Adrenal gland (tissue), 5 donors: Measurements from ENCODE around the gene PQBP1.

Experiments used
- POLR2A ChIP-seq, 2 donors: fragments of 450-650 bp; IDR thresholded peaks; one replicate each; pipeline ENCODE4 v1.6.1; 2017; ENCODE audit warnings: antibody characterized with exemption in 2 of 2, mild to moderate bottlenecking in 2 of 2, moderate library complexity in 1 of 2
- TF ChIP-seq, protein P1 (sequence below), 6 experiments: fragments of 450-650 bp in 4 of 6; fragments of 200-600 bp in 2 of 6; sonication (generic) in 1 of 6; IDR thresholded peaks; 1 replicate in 5 of 6; 2 replicates in 1 of 6; pipeline versions ENCODE4 v1.5.1 to v1.8.0; 2016 to 2021; ENCODE audit warnings: antibody characterized with exemption in 6 of 6, mild to moderate bottlenecking in 2 of 6, moderate library complexity in 1 of 6
- donor health status: DM: no; HTN: no; CAD: no.

- TF ChIP-seq, protein P1, sequence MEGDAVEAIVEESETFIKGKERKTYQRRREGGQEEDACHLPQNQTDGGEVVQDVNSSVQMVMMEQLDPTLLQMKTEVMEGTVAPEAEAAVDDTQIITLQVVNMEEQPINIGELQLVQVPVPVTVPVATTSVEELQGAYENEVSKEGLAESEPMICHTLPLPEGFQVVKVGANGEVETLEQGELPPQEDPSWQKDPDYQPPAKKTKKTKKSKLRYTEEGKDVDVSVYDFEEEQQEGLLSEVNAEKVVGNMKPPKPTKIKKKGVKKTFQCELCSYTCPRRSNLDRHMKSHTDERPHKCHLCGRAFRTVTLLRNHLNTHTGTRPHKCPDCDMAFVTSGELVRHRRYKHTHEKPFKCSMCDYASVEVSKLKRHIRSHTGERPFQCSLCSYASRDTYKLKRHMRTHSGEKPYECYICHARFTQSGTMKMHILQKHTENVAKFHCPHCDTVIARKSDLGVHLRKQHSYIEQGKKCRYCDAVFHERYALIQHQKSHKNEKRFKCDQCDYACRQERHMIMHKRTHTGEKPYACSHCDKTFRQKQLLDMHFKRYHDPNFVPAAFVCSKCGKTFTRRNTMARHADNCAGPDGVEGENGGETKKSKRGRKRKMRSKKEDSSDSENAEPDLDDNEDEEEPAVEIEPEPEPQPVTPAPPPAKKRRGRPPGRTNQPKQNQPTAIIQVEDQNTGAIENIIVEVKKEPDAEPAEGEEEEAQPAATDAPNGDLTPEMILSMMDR (IDR thresholded peaks at IDR 0.05): no peak
- no peak for TF ChIP-seq POLR2A (IDR thresholded peaks at IDR 0.05)
Measured at GRCh38 chrX:48890934-48891401, 6.8 kb upstream of the PQBP1 start.
